NCI-H1092 (cell line): ENCODE results near the gene BPIFA1.
A peak's percentile ranks its signal among the peaks of the same experiment; 100 is the strongest.

ENCODE experiments used
- DNase-seq: peaks from one replicate; lab custom pipeline; 2025; lab: John Stamatoyannopoulos, UW

BPIFA1 gene

DNA sequence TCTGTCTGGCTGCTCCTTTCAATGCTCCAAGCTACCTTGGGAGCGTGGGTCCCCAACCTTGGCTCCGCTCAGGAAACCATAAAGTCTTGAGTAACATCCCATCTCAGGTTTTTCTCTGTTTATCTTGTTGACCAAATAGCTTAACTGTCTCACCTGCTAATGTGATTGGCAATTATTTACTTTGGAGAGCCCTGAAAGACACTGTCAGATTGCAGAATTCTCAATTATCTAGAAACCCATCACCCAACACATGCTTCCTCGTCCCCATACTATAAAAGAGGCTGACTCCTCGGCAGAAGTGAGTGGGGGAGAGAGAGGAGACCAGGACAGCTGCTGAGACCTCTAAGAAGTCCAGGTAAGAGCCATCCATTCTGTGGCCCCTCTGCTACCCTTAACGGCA is at the start of gene BPIFA1:
Gene BPIFA1, plus strand, starts transcription at position 301 of the 400 bp plus-strand sequence. CDS start 1,716 bp downstream, outside the sequence.
- DNase-seq = no peak

DNA sequence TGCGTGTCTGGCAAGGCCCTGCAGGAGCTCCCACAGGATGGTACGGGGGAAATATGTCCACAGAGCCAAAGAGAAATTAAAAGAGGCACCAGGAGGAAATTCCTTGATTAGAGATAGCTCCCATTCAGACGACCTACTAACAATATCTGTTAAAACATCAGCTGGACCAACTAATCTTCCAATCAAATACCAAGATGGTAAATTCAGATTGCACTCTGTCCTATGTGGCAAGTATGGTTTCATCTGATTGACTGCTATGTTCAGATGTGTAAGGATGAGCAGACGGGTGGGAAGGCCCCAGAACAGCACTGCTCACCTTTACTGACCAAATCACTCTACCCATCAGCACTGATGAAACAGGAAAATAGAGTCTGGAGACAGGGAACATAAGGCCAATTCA is 48.3 kb upstream of the BPIFA1 start:
- DNase-seq = no peak

DNA sequence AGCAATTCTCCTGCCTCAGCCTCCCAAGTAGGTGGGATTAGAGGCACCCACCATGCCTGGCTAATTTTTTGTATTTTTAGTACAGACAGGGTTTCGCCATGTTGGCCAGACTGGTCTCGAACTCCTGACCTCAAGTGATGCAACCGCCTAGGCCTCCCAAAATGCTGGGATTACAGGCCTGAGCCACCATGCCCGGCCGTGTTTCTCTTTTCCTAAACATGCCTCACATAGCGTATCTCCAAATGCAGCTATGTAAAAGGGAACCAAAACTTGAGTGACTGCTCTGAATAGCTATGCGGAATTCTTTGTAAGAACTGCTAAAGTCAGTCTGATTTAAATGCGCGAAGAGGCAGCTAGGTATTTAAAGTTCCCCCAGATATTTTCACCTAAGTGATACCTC is 47.4 kb upstream of the BPIFA1 start:
- DNase-seq = no peak

DNA sequence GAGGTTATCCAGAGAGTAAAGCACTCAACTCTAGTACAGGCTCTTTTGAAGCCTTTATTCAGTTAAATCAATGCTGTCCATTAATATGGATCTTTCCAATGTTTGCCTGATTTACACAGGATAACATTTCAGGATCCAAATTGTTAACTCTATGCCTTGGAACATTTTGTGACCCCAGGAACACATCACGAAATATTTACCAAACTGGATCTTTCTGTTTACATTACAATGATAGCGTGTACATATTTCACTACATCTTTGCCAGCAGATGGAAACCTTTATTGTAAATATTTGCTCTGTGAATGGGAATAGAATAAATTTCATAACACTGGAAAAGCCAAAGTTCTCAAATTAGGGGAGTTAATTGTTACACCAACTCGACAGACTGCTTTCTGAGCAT is 44.3 kb upstream of the BPIFA1 start:
- DNase-seq = no peak

DNA sequence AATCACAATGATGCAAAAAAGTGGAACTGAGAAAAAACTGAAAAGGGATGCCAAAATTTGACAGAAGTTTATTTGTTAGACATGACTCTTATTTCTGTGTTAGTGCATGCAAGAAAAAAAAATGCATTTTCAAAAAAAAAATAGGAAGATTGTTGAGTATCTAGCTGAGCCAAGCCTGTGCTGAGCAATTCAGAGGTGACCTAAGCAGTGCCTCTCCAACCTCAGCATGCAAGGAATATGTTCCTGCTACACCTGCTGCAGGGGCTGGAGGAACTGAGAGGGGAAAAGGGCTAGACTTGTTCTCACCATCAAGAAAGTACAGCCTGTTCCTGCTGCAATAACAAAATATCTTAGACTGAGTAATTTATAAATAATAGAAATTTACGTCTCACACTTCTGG is 43.8 kb upstream of the BPIFA1 start:
- no peak for DNase-seq

DNA sequence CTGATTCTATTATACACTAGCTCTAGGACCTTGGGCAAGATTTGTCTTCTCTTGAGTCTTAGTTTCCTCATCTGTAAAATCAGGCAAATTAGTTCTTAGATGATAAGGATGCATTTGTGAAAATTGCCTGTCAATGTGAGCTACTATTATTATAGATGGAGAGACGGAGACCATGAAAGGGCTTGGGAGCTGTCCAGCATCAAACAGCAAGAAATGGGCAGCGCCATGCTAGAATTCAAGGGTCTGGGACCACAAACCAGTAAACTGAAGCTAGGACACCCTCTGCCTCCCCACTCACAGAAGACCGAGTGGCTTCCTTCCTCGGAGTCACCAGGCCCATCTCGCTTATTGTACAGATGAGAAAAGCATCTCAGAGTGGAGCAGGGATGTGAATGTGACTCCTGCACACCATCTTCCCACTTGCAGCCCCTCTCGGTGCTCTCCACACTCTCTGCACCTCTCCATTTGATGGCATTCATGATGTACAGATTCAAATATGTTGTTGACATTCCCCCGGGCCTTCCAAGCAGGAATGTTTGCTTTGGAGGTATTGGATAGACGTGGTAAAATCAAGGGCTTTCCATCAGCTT is 42.8 kb upstream of the BPIFA1 start:
- DNase-seq = no peak

DNA sequence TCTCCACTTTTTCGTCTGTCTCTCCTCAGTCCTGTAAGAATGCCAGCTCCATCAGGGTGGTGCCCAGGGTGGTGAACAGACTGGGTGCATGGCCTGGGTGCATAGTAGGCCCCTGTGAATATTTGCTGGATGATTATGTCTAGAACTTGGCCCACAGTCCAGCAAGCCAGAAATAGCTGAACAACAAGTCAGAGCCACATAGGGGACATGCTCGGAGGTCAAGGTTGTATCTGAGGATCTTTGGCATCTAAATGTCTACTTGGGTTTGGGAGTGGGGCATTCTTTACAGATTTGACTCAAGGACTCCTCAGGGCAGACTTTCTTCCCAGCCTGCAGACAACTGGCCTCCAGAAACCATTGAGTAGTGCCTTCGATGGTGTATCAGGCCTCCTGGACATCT is 36.8 kb upstream of the BPIFA1 start:
- DNase-seq = no peak

DNA sequence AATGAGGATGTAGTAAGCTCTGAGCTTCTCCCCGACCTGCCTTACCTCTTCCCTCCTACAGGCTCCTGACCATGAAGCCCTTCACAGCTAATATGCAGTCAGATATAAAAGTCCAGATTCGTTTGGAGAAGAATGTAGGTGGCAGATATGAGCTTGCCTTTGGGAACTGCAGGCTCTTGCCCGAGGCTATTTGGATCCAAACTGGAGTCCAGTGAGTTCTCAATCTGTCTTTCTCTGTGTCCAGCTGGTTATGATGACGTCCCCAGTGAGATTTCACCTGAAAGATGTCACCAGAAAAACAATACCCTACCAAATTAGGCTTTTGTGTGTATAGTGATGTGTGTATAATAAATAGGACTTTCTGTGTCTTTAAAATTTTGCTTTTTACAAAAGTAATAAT is 33.3 kb upstream of the BPIFA1 start:
- no peak for DNase-seq

DNA sequence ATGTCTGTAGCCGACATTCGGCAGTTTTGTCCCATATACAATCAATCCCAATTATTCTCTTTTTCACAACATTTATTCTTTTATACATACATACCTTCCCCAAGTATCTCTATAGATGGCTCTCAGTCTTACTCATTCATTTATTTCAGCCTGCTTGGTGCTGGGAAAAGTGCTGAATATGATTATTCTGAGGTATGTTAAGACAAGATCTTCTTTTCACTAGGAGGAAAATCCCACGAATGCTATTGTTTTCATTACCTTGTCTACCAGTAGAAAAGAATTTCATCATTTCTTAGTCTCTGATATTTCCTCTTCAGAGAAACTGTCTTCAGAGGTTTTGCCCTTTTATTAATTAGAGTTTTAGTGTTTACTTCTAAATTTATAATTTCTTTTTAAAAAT is 32.4 kb upstream of the BPIFA1 start:
- no peak for DNase-seq

DNA sequence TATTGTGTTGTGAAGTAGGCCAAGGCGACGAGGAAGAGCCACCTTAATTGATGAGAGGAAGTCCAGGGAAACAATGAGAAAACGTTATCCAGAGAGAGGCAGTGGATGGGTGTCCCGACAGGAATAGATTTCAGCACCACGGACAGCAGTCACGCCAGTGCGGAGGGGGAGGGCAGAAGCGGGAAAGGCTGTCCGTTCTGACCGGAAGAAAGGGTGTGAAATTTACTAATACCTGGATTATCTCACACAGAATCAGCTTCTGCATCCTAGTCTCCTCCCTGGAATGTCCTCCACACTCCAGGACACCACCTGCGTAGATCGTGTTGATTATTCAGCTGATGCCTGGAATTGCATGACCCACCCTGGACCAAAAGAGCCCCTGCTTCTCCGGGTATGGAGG is 26.0 kb upstream of the BPIFA1 start:
- no peak for DNase-seq

DNA sequence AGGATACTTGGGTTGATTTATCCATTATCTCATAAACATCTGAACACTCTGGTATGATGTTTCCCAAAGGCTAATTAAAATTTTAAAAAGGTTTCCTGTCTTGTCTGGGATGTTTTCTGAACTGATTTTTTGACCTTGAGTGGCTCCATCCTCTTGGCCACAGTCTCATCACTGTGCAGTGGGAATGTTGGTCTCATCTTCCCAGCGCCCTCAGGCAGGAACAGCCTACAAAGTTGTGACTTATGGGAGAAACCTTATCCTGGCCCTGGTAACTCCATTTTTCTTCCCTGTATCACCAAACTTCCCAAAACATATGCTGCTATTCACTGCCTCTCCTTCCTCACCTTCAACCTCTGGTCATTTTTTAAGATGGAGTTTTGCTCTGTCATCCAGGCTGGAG is 25.4 kb upstream of the BPIFA1 start:
- no peak for DNase-seq

DNA sequence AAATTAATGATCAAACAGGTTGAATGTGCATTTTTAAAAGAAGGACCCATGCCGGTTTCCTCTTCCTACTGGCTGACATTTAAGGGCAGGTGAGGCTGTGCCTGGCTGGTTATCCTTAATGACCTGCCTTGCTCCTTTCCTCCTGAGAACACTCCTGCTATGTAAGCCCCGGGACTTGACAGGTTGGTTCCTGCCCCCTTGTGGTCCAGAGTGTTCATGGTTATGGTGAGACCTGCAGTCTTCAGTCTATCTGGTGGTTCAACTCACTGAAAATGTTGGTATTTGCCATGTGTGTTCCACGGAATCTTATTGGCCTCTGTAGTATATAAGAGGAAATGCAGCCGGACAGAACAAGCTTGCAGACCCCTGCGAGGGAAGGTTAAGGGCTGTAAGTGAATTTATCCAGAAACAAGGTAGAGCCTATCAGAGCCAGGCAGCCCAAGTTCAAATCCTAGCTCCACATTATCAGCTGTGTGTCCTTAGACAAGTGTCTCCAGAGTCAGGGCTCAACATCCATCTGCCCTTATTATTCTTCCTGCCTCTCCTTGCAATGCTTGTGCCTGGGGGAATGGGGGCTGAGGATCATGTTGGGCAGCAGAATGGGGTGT is 23.9 kb upstream of the BPIFA1 start:
- peak; percentile 75 for DNase-seq

DNA sequence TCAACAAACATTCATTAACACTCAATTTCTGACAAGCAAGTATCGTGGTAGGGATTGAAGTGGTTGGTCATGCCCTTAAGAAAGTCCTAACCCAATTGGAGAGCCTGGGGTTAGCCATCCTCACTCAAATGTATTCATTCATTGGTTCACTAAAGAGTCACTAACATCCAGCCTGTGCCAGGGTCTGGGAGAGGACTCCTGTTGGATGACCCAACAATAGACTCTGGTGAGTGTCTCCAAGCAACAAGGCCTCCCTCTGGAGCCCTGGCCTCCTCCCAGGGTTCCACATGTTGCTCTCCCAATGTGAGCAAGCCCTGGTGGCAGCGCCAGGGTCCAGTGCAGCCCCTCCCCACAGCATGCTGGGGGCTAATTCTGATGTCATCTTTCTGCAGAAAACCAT is 18.7 kb upstream of the BPIFA1 start, which contains the start of gene BPIFA3:
Gene BPIFA3, plus strand, starts transcription at position 301 of the 400 bp plus-strand sequence. CDS start 185 bp downstream, outside the sequence.
- DNase-seq = no peak

DNA sequence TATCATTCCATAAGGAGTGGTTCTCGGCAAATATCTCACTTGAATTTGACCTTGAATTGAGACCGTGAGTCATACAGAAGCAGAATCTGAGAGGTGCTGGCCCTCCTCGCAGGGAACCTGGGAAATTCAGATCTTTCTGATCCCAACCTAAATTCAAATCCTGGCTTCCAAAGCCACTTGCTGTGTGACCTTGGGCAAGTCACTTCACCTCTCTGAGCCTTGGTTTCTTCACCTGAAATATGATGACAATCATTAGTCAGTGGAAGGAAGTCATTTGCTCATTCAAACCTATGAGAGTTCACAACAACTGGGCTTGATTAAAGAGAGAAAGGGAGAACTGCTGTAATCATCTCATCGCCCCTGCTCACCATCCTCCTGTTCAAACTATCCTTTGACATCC is 11.4 kb upstream of the BPIFA1 start:
- DNase-seq = no peak

DNA sequence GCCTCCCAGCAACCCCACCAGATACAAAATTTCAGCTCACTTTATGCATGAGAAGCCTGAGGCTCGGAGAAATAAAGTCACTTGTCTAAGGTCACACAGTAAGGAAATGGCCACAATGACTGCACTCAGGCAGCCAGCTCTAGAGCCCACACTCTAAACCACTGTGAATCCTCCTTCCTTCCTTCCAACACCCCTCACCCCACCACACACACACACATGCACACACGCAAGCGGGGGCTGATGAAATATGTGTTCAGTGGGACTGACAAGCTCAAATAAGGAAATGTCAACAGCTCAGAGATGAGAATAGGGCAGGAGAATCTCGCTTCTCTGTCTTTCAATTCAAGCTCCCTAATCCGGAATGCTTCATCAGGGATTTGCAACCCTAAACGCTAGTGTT is 6.0 kb upstream of the BPIFA1 start:
- no peak for DNase-seq

DNA sequence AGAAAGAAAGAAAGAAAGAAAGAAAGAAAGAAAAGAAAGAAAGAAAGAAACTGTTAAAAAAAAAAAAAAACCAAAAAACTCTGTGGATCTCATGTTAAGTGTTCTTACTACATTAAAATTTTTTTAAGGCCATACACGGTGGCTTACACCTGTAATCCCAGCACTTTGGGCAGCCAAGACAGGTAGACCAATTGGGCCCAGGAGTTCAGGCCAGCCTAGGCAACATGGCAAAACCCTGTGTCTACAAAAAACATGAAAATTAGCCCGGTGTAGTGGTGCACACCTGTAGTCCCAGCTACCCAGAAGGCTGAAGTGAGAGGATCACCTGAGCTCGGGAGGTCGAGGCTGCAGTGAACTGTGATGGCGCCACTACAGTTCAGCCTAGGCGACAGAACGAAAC is 4.6 kb upstream of the BPIFA1 start:
- DNase-seq = no peak

DNA sequence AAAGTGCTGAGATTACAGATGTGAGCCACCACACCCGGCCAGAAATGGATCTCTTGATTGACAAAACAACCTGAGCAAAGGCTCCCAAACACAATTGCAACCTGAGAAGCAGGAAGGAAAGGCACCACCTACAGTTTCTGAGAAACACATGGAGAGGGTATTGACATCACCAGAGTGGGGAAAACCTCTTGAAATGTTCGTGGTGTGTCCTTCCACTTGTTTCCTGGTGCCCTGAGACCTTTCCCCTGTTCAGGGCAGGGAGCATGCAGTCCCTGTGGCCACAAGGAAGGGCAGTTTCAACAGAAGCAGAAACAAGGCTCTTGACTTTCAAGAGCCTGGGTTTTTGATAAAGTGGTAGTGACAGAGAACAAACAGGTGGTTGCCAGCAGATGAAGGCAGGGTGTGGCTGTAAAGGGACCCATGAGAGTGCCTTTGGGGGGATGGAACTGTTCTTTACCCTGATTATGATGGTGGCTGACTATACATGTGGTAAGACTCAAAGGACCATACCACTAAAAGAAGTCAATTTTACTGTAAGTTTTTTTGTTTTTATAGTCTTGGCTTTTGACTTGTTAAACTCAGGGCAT is 3.2 kb upstream of the BPIFA1 start:
- DNase-seq = no peak

DNA sequence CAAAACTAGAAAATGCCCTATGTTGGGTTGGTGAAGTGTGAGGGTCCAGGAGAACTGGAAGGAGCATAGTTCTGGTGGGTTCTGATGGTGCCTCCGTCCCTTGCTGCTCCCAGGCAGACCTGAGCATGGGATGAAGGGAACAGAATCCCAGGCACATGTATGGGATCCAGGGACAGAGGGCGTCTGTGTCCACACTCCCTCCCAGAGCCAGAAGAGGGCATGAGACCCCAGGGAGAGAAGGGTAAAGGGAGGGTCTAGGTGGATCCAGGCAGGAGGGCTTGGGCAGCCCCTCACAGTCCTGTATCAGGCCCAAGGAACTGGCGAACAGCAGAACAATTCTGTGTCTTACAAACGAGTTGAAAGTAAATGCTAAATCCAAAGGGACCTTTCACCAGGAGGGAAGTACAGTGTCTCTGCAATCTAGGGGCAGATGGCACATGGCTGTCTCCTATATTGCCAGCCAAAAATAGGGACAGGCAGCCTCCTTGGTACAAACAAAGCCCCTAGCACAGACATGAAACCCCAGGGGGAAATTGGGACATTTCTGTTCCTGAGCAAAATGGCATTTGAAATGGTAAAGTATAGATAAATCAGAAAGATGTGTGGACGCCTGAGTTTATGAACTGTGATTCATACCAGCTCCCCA is 2.5 kb upstream of the BPIFA1 start:
- DNase-seq = no peak

DNA sequence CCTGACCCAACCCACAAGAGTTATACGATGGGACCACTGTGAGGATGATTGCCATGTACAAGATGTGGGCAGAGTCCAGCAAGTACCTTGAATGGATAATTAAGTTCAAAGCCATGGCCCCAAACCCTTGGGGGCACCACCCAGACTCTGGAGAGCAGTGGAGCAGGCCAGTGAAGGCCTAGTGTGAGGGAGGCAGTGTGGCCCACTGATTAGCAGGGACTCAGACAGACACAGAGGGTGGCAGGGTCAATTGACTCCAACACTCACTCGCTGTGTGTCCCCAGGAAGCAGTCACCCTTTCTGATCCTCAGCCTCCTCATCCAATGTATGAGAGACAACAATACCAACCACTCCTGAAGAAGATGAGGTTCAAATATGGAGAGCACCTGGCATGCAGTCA is 1.7 kb upstream of the BPIFA1 start:
- DNase-seq = no peak

DNA sequence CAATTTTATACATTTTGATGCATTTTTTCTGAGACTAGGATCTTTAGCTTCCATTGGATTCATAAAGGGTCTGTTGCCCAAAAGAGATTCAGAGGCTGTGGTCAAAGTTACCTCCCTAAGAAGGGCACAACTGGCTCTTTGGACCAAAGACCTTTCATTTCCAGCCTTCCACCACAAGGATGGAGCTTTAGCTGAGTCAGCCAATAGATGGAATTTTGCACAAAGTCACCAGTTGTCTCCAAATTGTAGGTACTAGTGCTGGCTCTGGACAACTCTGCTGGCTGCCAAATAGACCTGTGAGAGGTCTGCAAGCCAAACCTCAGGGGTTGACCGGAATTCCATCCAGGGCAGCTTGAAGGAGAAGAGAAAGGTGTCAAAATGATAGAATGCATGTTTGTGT is 555 bp downstream of the BPIFA1 start:
- DNase-seq = no peak

DNA sequence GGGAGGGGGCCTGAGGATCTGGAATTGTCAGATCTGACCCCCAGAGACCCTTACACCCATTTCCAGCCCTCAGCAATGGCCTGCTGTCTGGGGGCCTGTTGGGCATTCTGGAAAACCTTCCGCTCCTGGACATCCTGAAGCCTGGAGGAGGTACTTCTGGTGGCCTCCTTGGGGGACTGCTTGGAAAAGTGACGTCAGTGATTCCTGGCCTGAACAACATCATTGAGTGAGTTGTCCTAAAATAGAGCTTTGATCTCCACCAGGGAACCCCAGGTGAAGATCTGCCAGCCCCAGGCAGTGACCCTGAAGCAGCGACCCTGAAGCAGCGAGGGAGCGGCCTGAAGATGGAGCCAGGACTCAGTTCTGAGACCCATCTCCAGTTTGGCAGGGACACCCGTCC is 2.2 kb downstream of the BPIFA1 start:
- no peak for DNase-seq

DNA sequence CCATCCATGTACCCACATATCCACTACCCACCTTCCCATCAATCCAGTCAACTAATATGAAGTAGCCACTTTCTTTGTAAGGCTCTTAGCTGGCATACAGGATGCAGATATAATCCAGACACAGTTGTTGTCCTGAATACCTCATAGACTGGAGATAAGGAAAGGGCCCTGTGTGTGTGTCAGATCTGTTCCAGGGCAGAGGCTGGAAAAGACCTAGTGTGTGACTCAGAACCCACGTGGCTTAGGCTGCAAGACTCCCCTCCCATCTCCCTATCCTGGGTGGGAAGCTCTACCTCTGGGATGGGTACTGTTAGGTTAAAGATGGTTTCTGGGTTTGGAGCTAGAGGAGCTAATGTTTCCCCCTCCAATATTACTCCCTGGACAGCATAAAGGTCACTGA is 3.6 kb downstream of the BPIFA1 start:
- no peak for DNase-seq

DNA sequence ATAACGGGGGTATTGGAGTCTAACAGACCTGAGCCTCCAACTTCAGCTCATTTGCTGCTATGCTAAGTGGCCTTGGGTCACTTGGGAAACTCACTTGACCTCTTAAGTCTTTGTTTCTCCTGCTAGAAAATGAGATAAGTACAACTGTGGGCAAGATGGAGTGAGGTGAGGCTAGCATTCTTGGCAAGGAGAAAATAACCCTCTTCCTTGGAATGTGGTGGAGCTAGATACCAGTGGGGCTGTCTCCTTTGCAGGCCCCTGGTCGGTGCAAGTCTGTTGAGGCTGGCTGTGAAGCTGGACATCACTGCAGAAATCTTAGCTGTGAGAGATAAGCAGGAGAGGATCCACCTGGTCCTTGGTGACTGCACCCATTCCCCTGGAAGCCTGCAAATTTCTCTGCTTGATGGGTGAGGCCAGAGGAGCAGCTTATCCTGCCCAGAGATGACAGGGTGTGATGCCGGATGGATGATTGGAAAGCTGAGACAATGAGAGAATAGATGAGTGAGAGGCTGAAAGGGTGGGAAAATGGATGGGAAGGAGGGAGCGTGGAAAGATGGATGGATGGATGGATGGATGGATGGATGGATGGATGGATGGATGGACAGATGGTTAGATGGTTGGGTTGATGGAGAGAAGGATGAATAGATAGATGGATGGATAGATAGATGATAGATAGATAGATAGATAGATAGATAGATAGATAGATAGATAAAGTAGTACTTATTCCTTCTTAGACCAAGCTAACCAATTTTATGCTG is 4.4 kb downstream of the BPIFA1 start:
- DNase-seq = no peak
